Measurements from ENCODE around the gene CTU2.

The CTU2 gene

GRCh38 chr16:88715312-88716190 lies 9.2 kb downstream of the CTU2 start:
- DNase-seq, result no peak

- DNase-seq, result no peak
These were observed 9.9 kb downstream of the CTU2 start for GRCh38 chr16:88716201-88716600.

- DNase-seq, result no peak
These were observed 10.3 kb downstream of the CTU2 start for GRCh38 chr16:88716601-88717001.

GRCh38 chr16:88718178-88718577 lies 11.9 kb downstream of the CTU2 start:
- DNase-seq, result no peak

GRCh38 chr16:88719267-88719932 lies 13.1 kb downstream of the CTU2 start:
- DNase-seq, result no peak

- no peak for DNase-seq
These were observed 13.6 kb downstream of the CTU2 start for GRCh38 chr16:88719933-88720296.

GRCh38 chr16:88720396-88720970 lies 14.2 kb downstream of the CTU2 start:
- no peak for DNase-seq

GRCh38 chr16:88721236-88721635 lies 14.9 kb downstream of the CTU2 start:
- DNase-seq, result no peak

GRCh38 chr16:88721815-88722755 lies 15.8 kb downstream of the CTU2 start:
- no peak for DNase-seq

- no peak for DNase-seq
These were observed 16.6 kb downstream of the CTU2 start for GRCh38 chr16:88722784-88723506.

- DNase-seq, result no peak
These were observed 17.2 kb downstream of the CTU2 start for GRCh38 chr16:88723507-88723887.

- DNase-seq, result no peak
These were observed 17.6 kb downstream of the CTU2 start for GRCh38 chr16:88723911-88724310.

- DNase-seq, result no peak
These were observed 18.7 kb downstream of the CTU2 start for GRCh38 chr16:88724855-88725555.

GRCh38 chr16:88725609-88726407 lies 19.5 kb downstream of the CTU2 start:
- DNase-seq, result no peak

GRCh38 chr16:88726408-88726749 lies 20.1 kb downstream of the CTU2 start:
- DNase-seq, result no peak

GRCh38 chr16:88726981-88727380 lies 20.7 kb downstream of the CTU2 start:
- no peak for DNase-seq

- DNase-seq, result no peak
These were observed 21.6 kb downstream of the CTU2 start for GRCh38 chr16:88727871-88728270.

- DNase-seq, result no peak
These were observed 24.6 kb downstream of the CTU2 start for GRCh38 chr16:88730632-88731607.

GRCh38 chr16:88731699-88732098 lies 25.4 kb downstream of the CTU2 start:
- DNase-seq, result no peak

Data from EL (cell line).